ENCODE data around the gene DCDC2B. TPM values are rescaled to one million over a fixed set of nuclear protein-coding genes. Genes with fewer than 3 reads are reported as not detected.

DCDC2B gene
- total RNA-seq, 1 experiment from 2014 or later, result not detected

DNA sequence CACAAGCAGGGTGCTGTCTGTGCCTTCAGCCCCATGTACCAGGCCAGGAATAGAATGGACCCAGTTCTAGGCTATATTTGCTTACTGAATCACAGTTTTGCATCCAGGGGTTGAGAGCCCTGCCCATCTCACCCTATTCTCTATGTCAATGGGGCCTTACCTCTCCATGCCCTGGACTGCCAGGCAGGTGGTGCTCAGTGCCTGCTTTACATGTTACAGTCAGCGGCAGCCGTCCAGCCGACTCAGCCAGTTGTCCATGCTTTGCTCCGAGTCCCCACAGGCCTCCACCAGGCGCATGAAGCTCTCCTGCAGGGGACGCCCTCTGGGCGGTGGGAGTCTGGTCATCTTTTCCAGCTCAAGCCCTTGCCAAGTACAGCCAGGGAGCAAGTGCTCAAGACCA is 25.9 kb downstream of the DCDC2B start:
- H3K4me3 Mint-ChIP-seq, result no peak overlapping the region
- no peaks in the 10 kb centered on the region for H3K9me3 Mint-ChIP-seq
- no peaks in the 10 kb centered on the region for H3K27me3 Mint-ChIP-seq (ENCODE audit: low read depth)
- ChIA-PET POLR2A (interaction anchor here (0.6 to 1.5 kb wide), 3 partner anchors 14 to 231 kb away, joined by 3 to 8 read pairs (median 3); no protein-coding TSS in a partner anchor), CTCF (interaction anchor here (0.6 to 1.5 kb wide), 4 partner anchors 13 to 81 kb away, joined by 3 to 11 read pairs (median 6); partner anchors contain the start of genes EIF3I, FAM167B and TMEM234)
- peak overlapping the region; percentile 5; the same call in 1 of the 2 replicates for H3K27ac Mint-ChIP-seq
- peaks cover 24% of the 10 kb centered on the region for H3K36me3 Mint-ChIP-seq
- H3K4me1 Mint-ChIP-seq, result peaks cover 12% of the 10 kb centered on the region
- DNase-seq (ENCODE audit: low spot score) (peak; percentile 30), ATAC-seq (no peak; the same call in 1 of the 2 replicates)
- no peak for TF ChIP-seq MYBL2 (CRISPR knock-in tag; IDR thresholded peaks at IDR 0.05)
- no peak for TF ChIP-seq NR1H2 (CRISPR knock-in tag; IDR thresholded peaks at IDR 0.05)
- TF ChIP-seq, protein P1, sequence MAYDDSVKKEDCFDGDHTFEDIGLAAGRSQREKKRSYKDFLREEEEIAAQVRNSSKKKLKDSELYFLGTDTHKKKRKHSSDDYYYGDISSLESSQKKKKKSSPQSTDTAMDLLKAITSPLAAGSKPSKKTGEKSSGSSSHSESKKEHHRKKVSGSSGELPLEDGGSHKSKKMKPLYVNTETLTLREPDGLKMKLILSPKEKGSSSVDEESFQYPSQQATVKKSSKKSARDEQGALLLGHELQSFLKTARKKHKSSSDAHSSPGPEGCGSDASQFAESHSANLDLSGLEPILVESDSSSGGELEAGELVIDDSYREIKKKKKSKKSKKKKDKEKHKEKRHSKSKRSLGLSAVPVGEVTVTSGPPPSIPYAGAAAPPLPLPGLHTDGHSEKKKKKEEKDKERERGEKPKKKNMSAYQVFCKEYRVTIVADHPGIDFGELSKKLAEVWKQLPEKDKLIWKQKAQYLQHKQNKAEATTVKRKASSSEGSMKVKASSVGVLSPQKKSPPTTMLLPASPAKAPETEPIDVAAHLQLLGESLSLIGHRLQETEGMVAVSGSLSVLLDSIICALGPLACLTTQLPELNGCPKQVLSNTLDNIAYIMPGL (CRISPR knock-in tag; IDR thresholded peaks at IDR 0.05), result no peak
- no peak for TF ChIP-seq IRF2 (CRISPR knock-in tag; IDR thresholded peaks at IDR 0.05; ENCODE audit: borderline replicate concordance, low read depth)
- TF ChIP-seq, protein P2, sequence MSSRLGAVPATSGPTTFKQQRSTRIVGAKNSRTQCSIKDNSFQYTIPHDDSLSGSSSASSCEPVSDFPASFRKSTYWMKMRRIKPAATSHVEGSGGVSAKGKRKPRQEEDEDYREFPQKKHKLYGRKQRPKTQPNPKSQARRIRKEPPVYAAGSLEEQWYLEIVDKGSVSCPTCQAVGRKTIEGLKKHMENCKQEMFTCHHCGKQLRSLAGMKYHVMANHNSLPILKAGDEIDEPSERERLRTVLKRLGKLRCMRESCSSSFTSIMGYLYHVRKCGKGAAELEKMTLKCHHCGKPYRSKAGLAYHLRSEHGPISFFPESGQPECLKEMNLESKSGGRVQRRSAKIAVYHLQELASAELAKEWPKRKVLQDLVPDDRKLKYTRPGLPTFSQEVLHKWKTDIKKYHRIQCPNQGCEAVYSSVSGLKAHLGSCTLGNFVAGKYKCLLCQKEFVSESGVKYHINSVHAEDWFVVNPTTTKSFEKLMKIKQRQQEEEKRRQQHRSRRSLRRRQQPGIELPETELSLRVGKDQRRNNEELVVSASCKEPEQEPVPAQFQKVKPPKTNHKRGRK (CRISPR knock-in tag; IDR thresholded peaks at IDR 0.05; ENCODE audit: borderline replicate concordance), result no peak
- no peak for TF ChIP-seq TEAD1 (CRISPR knock-in tag; IDR thresholded peaks at IDR 0.05)
- TF ChIP-seq, protein P3, sequence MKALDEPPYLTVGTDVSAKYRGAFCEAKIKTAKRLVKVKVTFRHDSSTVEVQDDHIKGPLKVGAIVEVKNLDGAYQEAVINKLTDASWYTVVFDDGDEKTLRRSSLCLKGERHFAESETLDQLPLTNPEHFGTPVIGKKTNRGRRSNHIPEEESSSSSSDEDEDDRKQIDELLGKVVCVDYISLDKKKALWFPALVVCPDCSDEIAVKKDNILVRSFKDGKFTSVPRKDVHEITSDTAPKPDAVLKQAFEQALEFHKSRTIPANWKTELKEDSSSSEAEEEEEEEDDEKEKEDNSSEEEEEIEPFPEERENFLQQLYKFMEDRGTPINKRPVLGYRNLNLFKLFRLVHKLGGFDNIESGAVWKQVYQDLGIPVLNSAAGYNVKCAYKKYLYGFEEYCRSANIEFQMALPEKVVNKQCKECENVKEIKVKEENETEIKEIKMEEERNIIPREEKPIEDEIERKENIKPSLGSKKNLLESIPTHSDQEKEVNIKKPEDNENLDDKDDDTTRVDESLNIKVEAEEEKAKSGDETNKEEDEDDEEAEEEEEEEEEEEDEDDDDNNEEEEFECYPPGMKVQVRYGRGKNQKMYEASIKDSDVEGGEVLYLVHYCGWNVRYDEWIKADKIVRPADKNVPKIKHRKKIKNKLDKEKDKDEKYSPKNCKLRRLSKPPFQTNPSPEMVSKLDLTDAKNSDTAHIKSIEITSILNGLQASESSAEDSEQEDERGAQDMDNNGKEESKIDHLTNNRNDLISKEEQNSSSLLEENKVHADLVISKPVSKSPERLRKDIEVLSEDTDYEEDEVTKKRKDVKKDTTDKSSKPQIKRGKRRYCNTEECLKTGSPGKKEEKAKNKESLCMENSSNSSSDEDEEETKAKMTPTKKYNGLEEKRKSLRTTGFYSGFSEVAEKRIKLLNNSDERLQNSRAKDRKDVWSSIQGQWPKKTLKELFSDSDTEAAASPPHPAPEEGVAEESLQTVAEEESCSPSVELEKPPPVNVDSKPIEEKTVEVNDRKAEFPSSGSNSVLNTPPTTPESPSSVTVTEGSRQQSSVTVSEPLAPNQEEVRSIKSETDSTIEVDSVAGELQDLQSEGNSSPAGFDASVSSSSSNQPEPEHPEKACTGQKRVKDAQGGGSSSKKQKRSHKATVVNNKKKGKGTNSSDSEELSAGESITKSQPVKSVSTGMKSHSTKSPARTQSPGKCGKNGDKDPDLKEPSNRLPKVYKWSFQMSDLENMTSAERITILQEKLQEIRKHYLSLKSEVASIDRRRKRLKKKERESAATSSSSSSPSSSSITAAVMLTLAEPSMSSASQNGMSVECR (CRISPR knock-in tag; IDR thresholded peaks at IDR 0.05; ENCODE audit: borderline replicate concordance), result no peak
- no peak for TF ChIP-seq NFE2L1 (CRISPR knock-in tag; IDR thresholded peaks at IDR 0.05)
- TF ChIP-seq GTF2I (CRISPR knock-in tag; conservative IDR thresholded peaks at IDR 0.05), result no peak
- TF ChIP-seq, protein P4, sequence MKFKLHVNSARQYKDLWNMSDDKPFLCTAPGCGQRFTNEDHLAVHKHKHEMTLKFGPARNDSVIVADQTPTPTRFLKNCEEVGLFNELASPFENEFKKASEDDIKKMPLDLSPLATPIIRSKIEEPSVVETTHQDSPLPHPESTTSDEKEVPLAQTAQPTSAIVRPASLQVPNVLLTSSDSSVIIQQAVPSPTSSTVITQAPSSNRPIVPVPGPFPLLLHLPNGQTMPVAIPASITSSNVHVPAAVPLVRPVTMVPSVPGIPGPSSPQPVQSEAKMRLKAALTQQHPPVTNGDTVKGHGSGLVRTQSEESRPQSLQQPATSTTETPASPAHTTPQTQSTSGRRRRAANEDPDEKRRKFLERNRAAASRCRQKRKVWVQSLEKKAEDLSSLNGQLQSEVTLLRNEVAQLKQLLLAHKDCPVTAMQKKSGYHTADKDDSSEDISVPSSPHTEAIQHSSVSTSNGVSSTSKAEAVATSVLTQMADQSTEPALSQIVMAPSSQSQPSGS (CRISPR knock-in tag; IDR thresholded peaks at IDR 0.05; ENCODE audit: borderline replicate concordance, low read depth), result no peak
- no peak for TF ChIP-seq TCF7 (CRISPR knock-in tag; IDR thresholded peaks at IDR 0.05; ENCODE audit: low read depth)
- TF ChIP-seq ZNF219 (CRISPR knock-in tag; IDR thresholded peaks at IDR 0.05; ENCODE audit: borderline replicate concordance), result no peak
- TF ChIP-seq EMX1 (CRISPR knock-in tag; IDR thresholded peaks at IDR 0.05), result no peak
- TF ChIP-seq ESRRA (CRISPR knock-in tag; IDR thresholded peaks at IDR 0.05; ENCODE audit: borderline replicate concordance), result no peak
- TF ChIP-seq ZNF416 (CRISPR knock-in tag; IDR thresholded peaks at IDR 0.05), result no peak

DNA sequence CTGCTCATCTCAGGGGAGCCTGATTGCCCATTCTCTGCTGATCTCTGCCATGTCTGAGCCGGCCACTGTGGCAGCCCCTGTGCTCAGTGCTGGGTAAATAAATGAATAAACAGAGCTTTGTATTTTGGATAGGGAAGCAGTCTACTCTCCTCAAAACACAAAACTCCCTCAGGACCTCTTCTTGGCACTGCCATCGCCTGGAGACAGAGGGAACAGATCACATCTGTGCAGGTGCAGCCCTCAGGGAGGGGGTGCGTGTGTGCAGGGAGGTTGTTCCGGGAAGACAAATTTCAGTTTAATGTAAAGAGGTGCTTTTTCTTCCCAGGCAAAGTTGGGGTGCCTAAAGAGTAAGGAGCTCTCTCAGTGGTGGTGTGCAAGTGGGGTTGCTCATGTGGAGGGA is 30.4 kb downstream of the DCDC2B start:
- H3K4me3 Mint-ChIP-seq, result peak overlapping the region; percentile 84
- peaks cover 3% of the 10 kb centered on the region; the same call in 1 of the 2 replicates for H3K27me3 Mint-ChIP-seq (ENCODE audit: low read depth)
- H3K27ac Mint-ChIP-seq, result peak overlapping the region; percentile 21
- H3K4me1 Mint-ChIP-seq, result peaks cover 21% of the 10 kb centered on the region
- H3K9me3 Mint-ChIP-seq, result no peaks in the 10 kb centered on the region
- H3K36me3 Mint-ChIP-seq, result peaks cover 4% of the 10 kb centered on the region; the same call in 1 of the 2 replicates
- peak; percentile 24 for DNase-seq (ENCODE audit: low spot score)
- ChIA-PET POLR2A (interaction anchor here (0.5 to 3.2 kb wide), 11 partner anchors 10 to 166 kb away, joined by 3 to 30 read pairs (median 6); partner anchors contain the start of genes IQCC, MARCKSL1 and TMEM39B), CTCF (interaction anchor here (0.7 to 4.9 kb wide), 13 partner anchors 10 to 638 kb away, joined by 3 to 75 read pairs (median 4); partner anchors contain the start of genes BSDC1, EIF3I, TMEM234 and TMEM39B)
- no peak for ATAC-seq
- TF ChIP-seq HMGA2 (CRISPR knock-in tag; IDR thresholded peaks at IDR 0.05) (no peak), GABPB1 (CRISPR knock-in tag; IDR thresholded peaks at IDR 0.05) (no peak), TCF7 (CRISPR knock-in tag; IDR thresholded peaks at IDR 0.05; ENCODE audit: low read depth) (no peak), MYBL2 (CRISPR knock-in tag; IDR thresholded peaks at IDR 0.05) (no peak)
- TF ChIP-seq, protein P5, sequence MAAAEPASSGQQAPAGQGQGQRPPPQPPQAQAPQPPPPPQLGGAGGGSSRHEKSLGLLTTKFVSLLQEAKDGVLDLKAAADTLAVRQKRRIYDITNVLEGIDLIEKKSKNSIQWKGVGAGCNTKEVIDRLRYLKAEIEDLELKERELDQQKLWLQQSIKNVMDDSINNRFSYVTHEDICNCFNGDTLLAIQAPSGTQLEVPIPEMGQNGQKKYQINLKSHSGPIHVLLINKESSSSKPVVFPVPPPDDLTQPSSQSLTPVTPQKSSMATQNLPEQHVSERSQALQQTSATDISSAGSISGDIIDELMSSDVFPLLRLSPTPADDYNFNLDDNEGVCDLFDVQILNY (CRISPR knock-in tag; IDR thresholded peaks at IDR 0.05), result no peak
- TF ChIP-seq, protein P6, sequence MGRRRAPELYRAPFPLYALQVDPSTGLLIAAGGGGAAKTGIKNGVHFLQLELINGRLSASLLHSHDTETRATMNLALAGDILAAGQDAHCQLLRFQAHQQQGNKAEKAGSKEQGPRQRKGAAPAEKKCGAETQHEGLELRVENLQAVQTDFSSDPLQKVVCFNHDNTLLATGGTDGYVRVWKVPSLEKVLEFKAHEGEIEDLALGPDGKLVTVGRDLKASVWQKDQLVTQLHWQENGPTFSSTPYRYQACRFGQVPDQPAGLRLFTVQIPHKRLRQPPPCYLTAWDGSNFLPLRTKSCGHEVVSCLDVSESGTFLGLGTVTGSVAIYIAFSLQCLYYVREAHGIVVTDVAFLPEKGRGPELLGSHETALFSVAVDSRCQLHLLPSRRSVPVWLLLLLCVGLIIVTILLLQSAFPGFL (CRISPR knock-in tag; IDR thresholded peaks at IDR 0.05; ENCODE audit: borderline replicate concordance), result no peak
- TF ChIP-seq, protein P7, sequence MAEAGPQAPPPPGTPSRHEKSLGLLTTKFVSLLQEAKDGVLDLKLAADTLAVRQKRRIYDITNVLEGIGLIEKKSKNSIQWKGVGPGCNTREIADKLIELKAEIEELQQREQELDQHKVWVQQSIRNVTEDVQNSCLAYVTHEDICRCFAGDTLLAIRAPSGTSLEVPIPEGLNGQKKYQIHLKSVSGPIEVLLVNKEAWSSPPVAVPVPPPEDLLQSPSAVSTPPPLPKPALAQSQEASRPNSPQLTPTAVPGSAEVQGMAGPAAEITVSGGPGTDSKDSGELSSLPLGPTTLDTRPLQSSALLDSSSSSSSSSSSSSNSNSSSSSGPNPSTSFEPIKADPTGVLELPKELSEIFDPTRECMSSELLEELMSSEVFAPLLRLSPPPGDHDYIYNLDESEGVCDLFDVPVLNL (CRISPR knock-in tag; IDR thresholded peaks at IDR 0.05; ENCODE audit: borderline replicate concordance, low read depth), result no peak
